Muscle layer of duodenum (tissue), 2 donors: ENCODE results near the gene CMTR1.
"Not testable (repeated sequence)": the region's sequence is repeated elsewhere in the genome, so short reads cannot be mapped to it uniquely, and the experiment has no call there.

Experiments used
- H3K27ac ChIP-seq: one replicate; pipeline ENCODE4 v1.7.0; 2013; ENCODE audit warnings: mild to moderate bottlenecking, low read length
- H3K27me3 ChIP-seq: one replicate; pipeline ENCODE4 v1.7.0; 2013; ENCODE audit warnings: low read depth, mild to moderate bottlenecking, control low read depth, low read length
- H3K36me3 ChIP-seq, 2 donors: one replicate each; pipeline ENCODE4 v1.7.0; 2013; ENCODE audit warnings: low read length in 2 of 2, control low read depth in 1 of 2, mild to moderate bottlenecking in 1 of 2; ENCODE audit not compliant: insufficient read depth in 2 of 2, control insufficient read depth in 1 of 2
- H3K4me1 ChIP-seq, 2 donors: one replicate each; pipeline ENCODE4 v1.7.0; 2013; ENCODE audit warnings: low read length in 2 of 2, mild to moderate bottlenecking in 2 of 2, control low read depth in 1 of 2, moderate library complexity in 1 of 2; ENCODE audit not compliant: insufficient read depth in 2 of 2, control insufficient read depth in 1 of 2
- H3K4me3 ChIP-seq, 2 donors: one replicate each; pipeline ENCODE4 v1.7.0; 2013; ENCODE audit warnings: low read length in 2 of 2, low read depth in 1 of 2, mild to moderate bottlenecking in 1 of 2
- H3K9me3 ChIP-seq, 2 donors: one replicate each; pipeline ENCODE4 v1.7.0; 2013; ENCODE audit warnings: low read length in 2 of 2, control low read depth in 1 of 2, mild to moderate bottlenecking in 1 of 2; ENCODE audit not compliant: control insufficient read depth in 1 of 2
- donor health status: healthy.

Gene CMTR1

GRCh38 chr6:37435816-37436215 lies 2.8 kb downstream of the CMTR1 start:
- Histone ChIP-seq H3K9me3 (no peaks in the 10 kb centered on the region), H3K27me3 (no peaks in the 10 kb centered on the region), H3K36me3 (peaks cover 5 to 30% of the 10 kb centered on the region in 2 donors), H3K27ac (no peak overlapping the region), H3K4me3 (no peak overlapping the region), H3K4me1 (peaks cover 11 to 12% of the 10 kb centered on the region in 2 donors)

GRCh38 chr6:37438930-37439329 lies 5.9 kb downstream of the CMTR1 start:
- Histone ChIP-seq H3K4me3 (no peak overlapping the region), H3K36me3 (peaks cover 5 to 32% of the 10 kb centered on the region in 2 donors), H3K27ac (no peak overlapping the region), H3K9me3 (no peaks in the 10 kb centered on the region), H3K27me3 (no peaks in the 10 kb centered on the region), H3K4me1 (peaks cover 6 to 27% of the 10 kb centered on the region in 2 donors)

GRCh38 chr6:37441651-37442050 lies 8.6 kb downstream of the CMTR1 start:
- peaks cover 0 to 22% of the 10 kb centered on the region in 2 donors for H3K4me1 ChIP-seq
- no peaks in the 10 kb centered on the region for H3K27me3 ChIP-seq
- peaks cover 17 to 50% of the 10 kb centered on the region in 2 donors for H3K36me3 ChIP-seq
- no peak overlapping the region for H3K4me3 ChIP-seq
- no peaks in the 10 kb centered on the region for H3K9me3 ChIP-seq
- H3K27ac ChIP-seq, result peak overlapping the region; percentile 72

GRCh38 chr6:37442416-37443215 lies 9.6 kb downstream of the CMTR1 start:
- Histone ChIP-seq H3K27ac (peak overlapping the region; percentile 72), H3K27me3 (no peaks in the 10 kb centered on the region), H3K36me3 (peaks cover 22 to 47% of the 10 kb centered on the region in 2 donors), H3K4me3 (peak overlapping the region; percentile 45 to 47), H3K4me1 (peaks cover 0 to 22% of the 10 kb centered on the region in 2 donors), H3K9me3 (no peaks in the 10 kb centered on the region)

GRCh38 chr6:37443216-37443542 lies 10.2 kb downstream of the CMTR1 start:
- H3K27me3 ChIP-seq, H3K9me3 ChIP-seq: not testable (repeated sequence)
- Histone ChIP-seq H3K4me1 (peaks cover 0 to 22% of the 10 kb centered on the region in 2 donors), H3K36me3 (peaks cover 22 to 41% of the 10 kb centered on the region in 2 donors), H3K27ac (peak overlapping the region; percentile 55), H3K4me3 (peak overlapping the region; percentile 26 to 45)

- Histone ChIP-seq H3K4me3 (no peak overlapping the region), H3K27ac (no peak overlapping the region), H3K36me3 (peaks cover 39 to 51% of the 10 kb centered on the region in 2 donors), H3K9me3 (no peaks in the 10 kb centered on the region), H3K27me3 (no peaks in the 10 kb centered on the region), H3K4me1 (peaks cover 0 to 7% of the 10 kb centered on the region in 2 donors)
These were observed 17.0 kb downstream of the CMTR1 start for GRCh38 chr6:37449984-37450383.

DNA sequence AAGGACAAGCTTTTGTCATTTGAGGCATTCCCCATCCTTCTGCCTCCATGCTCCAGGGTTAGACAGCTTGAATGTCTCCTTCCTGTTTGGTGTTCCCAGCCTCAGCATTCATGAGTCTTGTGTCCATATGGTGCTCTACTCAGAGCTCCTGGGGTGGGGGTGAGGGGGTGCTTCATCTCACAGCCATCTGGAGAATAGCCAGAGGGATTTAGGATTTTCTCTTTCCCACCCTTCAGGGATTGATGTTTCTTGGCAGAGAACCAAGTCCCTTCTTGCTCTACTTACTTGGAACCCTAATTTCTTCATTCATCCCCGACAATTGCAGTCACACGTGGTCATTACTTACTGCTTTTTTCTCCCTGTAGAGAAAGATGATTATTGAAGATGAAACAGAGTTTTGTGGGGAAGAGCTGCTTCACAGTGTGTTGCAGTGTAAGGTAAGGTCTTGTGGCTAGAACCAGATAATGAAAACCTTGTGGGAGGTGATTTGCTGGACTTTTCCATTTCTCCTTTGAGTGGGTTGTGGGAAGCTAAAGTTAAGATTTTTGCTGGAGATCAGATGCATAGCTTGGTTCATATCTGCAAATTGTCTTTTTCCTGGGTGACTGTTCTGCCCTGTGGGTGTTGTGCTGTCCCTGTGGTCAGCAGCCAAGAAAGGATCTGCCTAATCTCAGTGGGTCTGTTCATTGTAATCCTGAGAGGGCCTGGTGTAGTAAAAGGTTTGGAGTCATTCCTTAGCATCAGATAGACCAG lies 18.6 kb downstream of the CMTR1 start:
- Histone ChIP-seq H3K9me3 (no peaks in the 10 kb centered on the region), H3K4me3 (no peak overlapping the region), H3K27ac (no peak overlapping the region), H3K27me3 (no peaks in the 10 kb centered on the region), H3K36me3 (peaks cover 36 to 39% of the 10 kb centered on the region in 2 donors), H3K4me1 (peaks cover 0 to 7% of the 10 kb centered on the region in 2 donors)

DNA sequence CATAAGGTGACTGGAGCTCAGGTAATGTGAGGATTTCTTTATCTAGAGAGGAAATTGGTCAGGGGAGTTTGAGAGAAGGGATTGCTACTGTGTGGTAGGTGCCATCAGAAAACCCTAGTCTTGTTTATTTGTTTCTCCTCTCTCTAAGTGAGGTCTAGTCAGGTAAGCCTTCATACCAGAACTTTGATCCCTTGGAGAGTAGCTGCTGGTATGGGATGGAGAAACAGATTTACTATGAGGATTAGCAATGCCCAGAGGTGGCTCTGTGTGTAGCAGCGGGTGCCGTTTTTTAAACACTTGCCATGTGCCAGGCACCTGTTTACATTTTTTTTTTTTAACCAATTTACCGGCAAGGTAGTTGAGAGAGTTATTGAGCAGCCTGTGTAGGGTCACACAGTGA lies 19.5 kb downstream of the CMTR1 start:
- H3K36me3 ChIP-seq, result peaks cover 31 to 32% of the 10 kb centered on the region in 2 donors
- peaks cover 0 to 11% of the 10 kb centered on the region in 2 donors for H3K4me1 ChIP-seq
- H3K27ac ChIP-seq, result no peak overlapping the region
- no peak overlapping the region for H3K4me3 ChIP-seq
- H3K27me3 ChIP-seq, result no peaks in the 10 kb centered on the region
- H3K9me3 ChIP-seq, result no peaks in the 10 kb centered on the region

- Histone ChIP-seq H3K36me3 (peaks cover 40 to 44% of the 10 kb centered on the region in 2 donors), H3K27me3 (no peaks in the 10 kb centered on the region), H3K9me3 (no peaks in the 10 kb centered on the region), H3K4me1 (peaks cover 0 to 16% of the 10 kb centered on the region in 2 donors), H3K4me3 (no peak overlapping the region), H3K27ac (peak overlapping the region; percentile 59)
These were observed 21.6 kb downstream of the CMTR1 start for GRCh38 chr6:37454420-37455140.

- Histone ChIP-seq H3K27me3 (no peaks in the 10 kb centered on the region), H3K36me3 (peaks cover 46 to 48% of the 10 kb centered on the region in 2 donors), H3K27ac (no peak overlapping the region), H3K9me3 (no peaks in the 10 kb centered on the region), H3K4me3 (no peak overlapping the region), H3K4me1 (peaks cover 0 to 16% of the 10 kb centered on the region in 2 donors)
These were observed 23.1 kb downstream of the CMTR1 start for GRCh38 chr6:37456126-37456525.
